PC-3 (cell line): Measurements from ENCODE around the gene PTEN.

ENCODE experiments used
- CTCF ChIP-seq: fragments of 300-600 bp; sonication (generic); conservative IDR thresholded peaks from 2 replicates; pipeline ENCODE4 v1.5.1; 2017; ENCODE audit warnings: antibody characterized with exemption, low read depth, mild to moderate bottlenecking, low read length
- EZH2phosphoT487 ChIP-seq: fragments of 300-600 bp; sonication (generic); IDR thresholded peaks from 2 replicates; pipeline ENCODE4 v1.6.1; 2018; ENCODE audit warnings: mild to moderate bottlenecking, antibody characterized with exemption, low read length, borderline replicate concordance

- peak; percentile 64 for TF ChIP-seq CTCF
- no peak for TF ChIP-seq EZH2phosphoT487
Measured at GRCh38 chr10:87850742-87851205, 12.7 kb upstream of the PTEN start.
